H9 (cell line): ENCODE measurements around the gene DENND5B. TPM values are rescaled to one million over a fixed set of nuclear protein-coding genes. Genes with fewer than 3 reads are reported as not detected.

Experiments used
- DNase-seq: peaks from one replicate; pipeline ENCODE4 v3.0.0-alpha.2; 2017
- H2AFZ ChIP-seq: one replicate; pipeline ENCODE4 v1.6.1; 2013; ENCODE audit warnings: mild to moderate bottlenecking, low read length, control low read depth, moderate library complexity
- H2AK5ac ChIP-seq: 2 replicates; pipeline ENCODE4 v1.6.1; 2013; ENCODE audit warnings: low read length, control low read depth, mixed read lengths; ENCODE audit not compliant: insufficient read length
- H2BK120ac ChIP-seq: one replicate; pipeline ENCODE4 v1.6.1; 2013; ENCODE audit warnings: low read depth, mild to moderate bottlenecking, low read length, control low read depth, inconsistent platforms; ENCODE audit not compliant: poor library complexity, severe bottlenecking
- H2BK12ac ChIP-seq: 2 replicates; pipeline ENCODE4 v1.6.1; 2013; ENCODE audit warnings: low read length, control low read depth, mixed read lengths, low read depth; ENCODE audit not compliant: insufficient read length
- H2BK15ac ChIP-seq: 2 replicates; pipeline ENCODE4 v1.6.1; 2013; ENCODE audit warnings: low read depth, low read length, control low read depth
- H2BK20ac ChIP-seq: one replicate; pipeline ENCODE4 v1.6.1; 2013; ENCODE audit warnings: low read depth, mild to moderate bottlenecking, low read length, control low read depth, inconsistent platforms; ENCODE audit not compliant: poor library complexity, severe bottlenecking
- H2BK5ac ChIP-seq: 2 replicates; pipeline ENCODE4 v1.6.1; 2013; ENCODE audit warnings: low read length, control low read depth, mixed read lengths; ENCODE audit not compliant: insufficient read length
- H3K14ac ChIP-seq: 2 replicates; pipeline ENCODE4 v1.6.1; 2013; ENCODE audit warnings: low read length, control low read depth; ENCODE audit not compliant: insufficient read depth
- H3K18ac ChIP-seq: 2 replicates; pipeline ENCODE4 v1.6.1; 2013; ENCODE audit warnings: low read depth, mild to moderate bottlenecking, mixed read lengths, low read length, control low read depth; ENCODE audit not compliant: insufficient read length
- H3K23ac ChIP-seq: 2 replicates; pipeline ENCODE4 v1.6.1; 2013; ENCODE audit warnings: low read length, control low read depth, mixed read lengths, low read depth; ENCODE audit not compliant: insufficient read length
- H3K23me2 ChIP-seq: 2 replicates; pipeline ENCODE4 v1.6.1; 2013; ENCODE audit warnings: low read depth, mild to moderate bottlenecking, mixed read lengths, low read length, control low read depth; ENCODE audit not compliant: insufficient read length, poor library complexity, severe bottlenecking
- H3K27ac ChIP-seq: 2 replicates; pipeline ENCODE4 v1.5.1; 2013; ENCODE audit warnings: low read length, control low read depth, mixed read lengths, low read depth; ENCODE audit not compliant: insufficient read length
- H3K27me3 ChIP-seq: 2 replicates; pipeline ENCODE4 v1.6.1; 2013; ENCODE audit warnings: low read length, control low read depth, inconsistent platforms; ENCODE audit not compliant: insufficient read depth
- H3K4ac ChIP-seq: 2 replicates; pipeline ENCODE4 v1.6.1; 2013; ENCODE audit warnings: low read depth, mild to moderate bottlenecking, control low read depth, inconsistent platforms, low read length, moderate library complexity
- H3K4me1 ChIP-seq: 2 replicates; pipeline ENCODE4 v1.6.1; 2013; ENCODE audit warnings: low read length, control low read depth, inconsistent platforms; ENCODE audit not compliant: insufficient read depth
- H3K4me2 ChIP-seq: 2 replicates; pipeline ENCODE4 v1.6.1; 2013; ENCODE audit warnings: low read length, control low read depth, mixed read lengths; ENCODE audit not compliant: insufficient read length, insufficient read depth
- H3K56ac ChIP-seq: 2 replicates; pipeline ENCODE4 v1.6.1; 2013; ENCODE audit warnings: low read depth, mild to moderate bottlenecking, mixed read lengths, low read length, control low read depth; ENCODE audit not compliant: insufficient read length
- H3K79me1 ChIP-seq: 2 replicates; pipeline ENCODE4 v1.6.1; 2013; ENCODE audit warnings: low read depth, mild to moderate bottlenecking, moderate library complexity, low read length, control low read depth, inconsistent platforms; ENCODE audit not compliant: insufficient read depth, poor library complexity, severe bottlenecking
- H3K79me2 ChIP-seq: 2 replicates; pipeline ENCODE4 v1.6.1; 2013; ENCODE audit warnings: low read length, control low read depth, inconsistent platforms; ENCODE audit not compliant: insufficient read depth
- H3K9ac ChIP-seq: 2 replicates; pipeline ENCODE4 v1.6.1; 2013; ENCODE audit warnings: low read length, control low read depth, mixed read lengths; ENCODE audit not compliant: insufficient read length; ENCODE audit errors: extremely low read depth
- H3K9me3 ChIP-seq: one replicate; pipeline ENCODE4 v1.6.1; 2013; ENCODE audit warnings: low read depth, low read length, inconsistent platforms; ENCODE audit not compliant: control insufficient read depth
- H3T11ph ChIP-seq: one replicate; pipeline ENCODE4 v1.6.1; 2013; ENCODE audit warnings: mild to moderate bottlenecking, low read length, control low read depth, inconsistent platforms
- H4K20me1 ChIP-seq: one replicate; pipeline ENCODE4 v1.6.1; 2013; ENCODE audit not compliant: control insufficient read depth, insufficient read length, insufficient read depth
- H4K5ac ChIP-seq: 2 replicates; pipeline ENCODE4 v1.6.1; 2013; ENCODE audit warnings: low read depth, mild to moderate bottlenecking, mixed read lengths, low read length, control low read depth; ENCODE audit not compliant: insufficient read length
- H4K8ac ChIP-seq: replicated peaks from 2 replicates; pipeline ENCODE4 v1.6.1; 2013; ENCODE audit warnings: low read length, control low read depth, mixed read lengths, low read depth; ENCODE audit not compliant: insufficient read length
- H4K91ac ChIP-seq: 2 replicates; pipeline ENCODE4 v1.6.1; 2013; ENCODE audit warnings: low read depth, mild to moderate bottlenecking, moderate library complexity, mixed read lengths, low read length, control low read depth; ENCODE audit not compliant: insufficient read length
- H3K27ac Mint-ChIP-seq, 3 experiments: 2 replicates in 2 of 3; 3 replicates in 1 of 3; pipeline ENCODE4 v1.8.0; 2020 to 2021; ENCODE audit warnings: mixed read lengths in 3 of 3, mild to moderate bottlenecking in 1 of 3, moderate library complexity in 1 of 3
- H3K27me3 Mint-ChIP-seq: 2 replicates; pipeline ENCODE4 v1.8.0; 2021; ENCODE audit warnings: low read depth, mild to moderate bottlenecking, moderate library complexity, mixed read lengths
- H3K36me3 Mint-ChIP-seq, 3 experiments: 2 replicates in 2 of 3; 3 replicates in 1 of 3; pipeline ENCODE4 v1.8.0; 2020 to 2021; ENCODE audit warnings: low read depth in 3 of 3, mixed read lengths in 3 of 3; ENCODE audit not compliant: insufficient read depth in 1 of 3
- H3K4me1 Mint-ChIP-seq, 2 experiments: 2 replicates each; pipeline ENCODE4 v1.8.0; 2020; ENCODE audit warnings: mixed read lengths in 2 of 2
- H3K4me3 Mint-ChIP-seq, 2 experiments: 2 replicates in 1 of 2; 3 replicates in 1 of 2; pipeline ENCODE4 v1.8.0; 2020 to 2021; ENCODE audit warnings: mild to moderate bottlenecking in 2 of 2, mixed read lengths in 2 of 2, moderate library complexity in 1 of 2
- H3K9me3 Mint-ChIP-seq, 2 experiments: 2 replicates in 1 of 2; 3 replicates in 1 of 2; pipeline ENCODE4 v1.8.0; 2020; ENCODE audit warnings: mild to moderate bottlenecking in 2 of 2, mixed read lengths in 2 of 2, moderate library complexity in 1 of 2
- WGBS: extraction: QIAGEN DNeasy Blood & Tissue Kit; methylation state at CpG from one replicate; pipeline ENCODE4 v1.1.7; 2013; ENCODE audit warnings: missing lambda C conversion rate, low lambda C conversion rate, mixed read lengths; ENCODE audit not compliant: insufficient read length; ENCODE audit errors: extremely low coverage; 5-methylcytosine and 5-hydroxymethylcytosine counted together
- total RNA-seq: library from RNA; stranded (reverse); gene quantifications from 2 replicates; pipeline ENCODE4 v1.2.1, GENCODE V29; 2021
- TF ChIP-seq, protein P1 (sequence below): fragments of 200-600 bp; sonication (generic); conservative IDR thresholded peaks from 3 replicates; pipeline ENCODE4 v1.8.0; 2021; ENCODE audit warnings: antibody characterized with exemption, mild to moderate bottlenecking

DENND5B gene
- total RNA-seq, 1 experiment from 2014 or later, result 13.4 TPM

DNA sequence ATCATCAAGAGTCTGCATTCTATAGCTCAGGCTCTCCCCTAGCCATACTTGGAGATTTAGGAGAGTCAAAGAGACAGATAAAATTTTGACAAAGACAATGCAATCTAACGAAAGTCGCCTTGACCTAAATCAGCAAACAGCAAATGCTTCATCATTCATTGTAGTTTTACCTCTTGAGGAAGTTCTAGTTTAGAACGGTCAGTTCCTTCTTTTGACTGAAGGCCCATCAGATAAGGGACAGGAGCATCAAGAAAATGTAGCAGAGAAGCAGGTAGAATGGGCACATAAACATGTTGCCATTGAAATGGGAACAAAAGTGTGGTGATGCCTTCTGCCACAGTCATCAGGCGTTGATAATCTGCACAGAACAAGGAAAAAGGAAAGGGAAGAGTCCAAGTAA is 130.9 kb downstream of the DENND5B start:
- H2BK120ac ChIP-seq, result no peak overlapping the region
- no peak overlapping the region for H3K56ac ChIP-seq
- H4K5ac ChIP-seq, result no peak overlapping the region
- H3K79me1 ChIP-seq, result no peaks in the 10 kb centered on the region
- no peak overlapping the region for H3K9ac ChIP-seq
- no peak overlapping the region for H3K18ac ChIP-seq
- H2BK20ac ChIP-seq, result no peak overlapping the region
- no peak for DNase-seq
- Mint-ChIP-seq H3K27me3 (no peaks in the 10 kb centered on the region), H3K27ac (no peak overlapping the region), H3K4me3 (no peak overlapping the region), H3K9me3 (no peaks in the 10 kb centered on the region; a peak in 1 of 5 replicates), H3K4me1 (peaks cover 2 to 6% of the 10 kb centered on the region in 2 experiments; a peak in 3 of 4 replicates), H3K36me3 (peaks cover 0 to 3% (median 2%) of the 10 kb centered on the region in 3 experiments; a peak in 3 of 7 replicates)
- H3K27ac ChIP-seq, result no peak overlapping the region
- no peak overlapping the region for H3K14ac ChIP-seq
- no peak overlapping the region for H4K8ac ChIP-seq
- H3K9me3 ChIP-seq, result no peaks in the 10 kb centered on the region
- no peaks in the 10 kb centered on the region for H4K20me1 ChIP-seq
- no peak overlapping the region for H2BK5ac ChIP-seq
- H3K4me2 ChIP-seq, result no peak overlapping the region
- H2AFZ ChIP-seq, result no peak overlapping the region
- no peaks in the 10 kb centered on the region for H3K23me2 ChIP-seq
- WGBS, result no CpG with 5 or more reads among the region's 4 CpGs
- H2BK15ac ChIP-seq, result no peak overlapping the region
- no peak overlapping the region for H2AK5ac ChIP-seq
- TF ChIP-seq, protein P1, sequence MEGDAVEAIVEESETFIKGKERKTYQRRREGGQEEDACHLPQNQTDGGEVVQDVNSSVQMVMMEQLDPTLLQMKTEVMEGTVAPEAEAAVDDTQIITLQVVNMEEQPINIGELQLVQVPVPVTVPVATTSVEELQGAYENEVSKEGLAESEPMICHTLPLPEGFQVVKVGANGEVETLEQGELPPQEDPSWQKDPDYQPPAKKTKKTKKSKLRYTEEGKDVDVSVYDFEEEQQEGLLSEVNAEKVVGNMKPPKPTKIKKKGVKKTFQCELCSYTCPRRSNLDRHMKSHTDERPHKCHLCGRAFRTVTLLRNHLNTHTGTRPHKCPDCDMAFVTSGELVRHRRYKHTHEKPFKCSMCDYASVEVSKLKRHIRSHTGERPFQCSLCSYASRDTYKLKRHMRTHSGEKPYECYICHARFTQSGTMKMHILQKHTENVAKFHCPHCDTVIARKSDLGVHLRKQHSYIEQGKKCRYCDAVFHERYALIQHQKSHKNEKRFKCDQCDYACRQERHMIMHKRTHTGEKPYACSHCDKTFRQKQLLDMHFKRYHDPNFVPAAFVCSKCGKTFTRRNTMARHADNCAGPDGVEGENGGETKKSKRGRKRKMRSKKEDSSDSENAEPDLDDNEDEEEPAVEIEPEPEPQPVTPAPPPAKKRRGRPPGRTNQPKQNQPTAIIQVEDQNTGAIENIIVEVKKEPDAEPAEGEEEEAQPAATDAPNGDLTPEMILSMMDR, result no peak
- no peak overlapping the region for H3T11ph ChIP-seq
- H3K79me2 ChIP-seq, result no peaks in the 10 kb centered on the region
- H3K4ac ChIP-seq, result no peak overlapping the region
- no peak overlapping the region for H4K91ac ChIP-seq
- H3K4me1 ChIP-seq, result no peaks in the 10 kb centered on the region
- no peak overlapping the region for H2BK12ac ChIP-seq
- H3K23ac ChIP-seq, result no peak overlapping the region
- H3K27me3 ChIP-seq, result no peaks in the 10 kb centered on the region
